PC-3 (cell line): ENCODE results near the gene MXI1.

Experiments used
- EZH2 ChIP-seq: fragments of 300-600 bp; sonication (generic); IDR thresholded peaks from one replicate; pipeline ENCODE4 v1.6.1; 2017; ENCODE audit warnings: antibody characterized with exemption, mild to moderate bottlenecking, low read length; ENCODE audit not compliant: unreplicated experiment
- TF ChIP-seq, protein P1 (sequence below): fragments of 300-600 bp; sonication (generic); conservative IDR thresholded peaks from 2 replicates; pipeline ENCODE4 v1.5.1; 2017; ENCODE audit warnings: antibody characterized with exemption, low read depth, mild to moderate bottlenecking, low read length

DNA sequence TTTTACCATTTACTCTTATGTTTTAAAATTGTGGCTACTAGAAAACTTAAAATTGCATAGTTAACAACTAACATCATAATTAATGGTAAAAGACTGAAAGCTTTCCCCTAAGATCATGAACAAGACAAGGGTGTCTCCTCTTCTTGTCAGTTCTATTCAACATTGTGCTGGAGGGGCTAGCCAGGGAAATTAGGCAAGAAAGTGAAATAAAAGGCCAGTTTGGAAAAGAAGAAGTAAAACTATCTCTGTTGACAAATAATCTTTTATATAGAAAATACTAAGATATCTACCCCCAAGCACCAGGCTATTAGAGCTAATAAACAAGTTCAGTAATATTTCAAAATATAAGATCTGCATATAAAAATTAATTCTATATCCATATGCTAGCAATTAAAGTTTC, 46.9 kb upstream of the MXI1 start:
- no peak for TF ChIP-seq EZH2
- TF ChIP-seq, protein P1, sequence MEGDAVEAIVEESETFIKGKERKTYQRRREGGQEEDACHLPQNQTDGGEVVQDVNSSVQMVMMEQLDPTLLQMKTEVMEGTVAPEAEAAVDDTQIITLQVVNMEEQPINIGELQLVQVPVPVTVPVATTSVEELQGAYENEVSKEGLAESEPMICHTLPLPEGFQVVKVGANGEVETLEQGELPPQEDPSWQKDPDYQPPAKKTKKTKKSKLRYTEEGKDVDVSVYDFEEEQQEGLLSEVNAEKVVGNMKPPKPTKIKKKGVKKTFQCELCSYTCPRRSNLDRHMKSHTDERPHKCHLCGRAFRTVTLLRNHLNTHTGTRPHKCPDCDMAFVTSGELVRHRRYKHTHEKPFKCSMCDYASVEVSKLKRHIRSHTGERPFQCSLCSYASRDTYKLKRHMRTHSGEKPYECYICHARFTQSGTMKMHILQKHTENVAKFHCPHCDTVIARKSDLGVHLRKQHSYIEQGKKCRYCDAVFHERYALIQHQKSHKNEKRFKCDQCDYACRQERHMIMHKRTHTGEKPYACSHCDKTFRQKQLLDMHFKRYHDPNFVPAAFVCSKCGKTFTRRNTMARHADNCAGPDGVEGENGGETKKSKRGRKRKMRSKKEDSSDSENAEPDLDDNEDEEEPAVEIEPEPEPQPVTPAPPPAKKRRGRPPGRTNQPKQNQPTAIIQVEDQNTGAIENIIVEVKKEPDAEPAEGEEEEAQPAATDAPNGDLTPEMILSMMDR = no peak
